IMR-90 (cell line): ENCODE results near the gene NPTX1. TPM values are rescaled to one million over a fixed set of nuclear protein-coding genes. Genes with fewer than 3 reads are reported as not detected.

Experiments used
- ATAC-seq: fragments of 200-7000 bp; cut with Tn5 transposase; 2 replicates; pipeline ENCODE4 v1.9.1; 2020; ENCODE audit warnings: low read depth, mild to moderate bottlenecking, moderate library complexity
- BruUV-seq: library from RNA; stranded (reverse); fragments of 400-500 nt; replicated peaks from 2 replicates; lab custom pipeline; 2021; lab: Mats Ljungman, UMichigan
- CTCF ChIA-PET: fragments of 300-600 bp; formaldehyde crosslinking; extraction: SDS; loops from one replicate; lab custom pipeline; 2021; ENCODE audit warnings: antibody characterized with exemption; lab: Yijun Ruan, JAX
- POLR2A ChIA-PET: fragments of 300-600 bp; sonication (Branson Sonifier 250); formaldehyde crosslinking; loops from one replicate; lab custom pipeline; 2022; ENCODE audit warnings: antibody characterized with exemption; ENCODE audit not compliant: unreplicated experiment; lab: Charles Lee
- DNase-seq: peaks from one replicate; pipeline ENCODE4 v3.0.0; 2013
- H2AFZ ChIP-seq: replicated peaks from 2 replicates; pipeline ENCODE3; 2013; ENCODE audit warnings: low read length, mild to moderate bottlenecking; ENCODE audit not compliant: poor library complexity
- H2AK5ac ChIP-seq: 2 replicates; pipeline ENCODE4 v1.6.1; 2013; ENCODE audit warnings: low read depth, low read length, inconsistent platforms
- H2AK9ac ChIP-seq: replicated peaks from 2 replicates; pipeline ENCODE3; 2013; ENCODE audit warnings: mild to moderate bottlenecking, low read depth, low read length, moderate library complexity; ENCODE audit not compliant: poor library complexity
- H2BK120ac ChIP-seq: 2 replicates; pipeline ENCODE4 v1.6.1; 2013; ENCODE audit warnings: low read depth, low read length, inconsistent platforms
- H2BK15ac ChIP-seq: 3 replicates; pipeline ENCODE4 v1.6.1; 2013; ENCODE audit warnings: low read depth, low read length, inconsistent platforms
- H2BK20ac ChIP-seq: 2 replicates; pipeline ENCODE4 v1.6.1; 2013; ENCODE audit warnings: low read depth, mild to moderate bottlenecking, inconsistent platforms, low read length, moderate library complexity
- H2BK5ac ChIP-seq: 2 replicates; pipeline ENCODE4 v1.6.1; 2013; ENCODE audit warnings: mild to moderate bottlenecking, low read depth, low read length, inconsistent platforms; ENCODE audit not compliant: poor library complexity, severe bottlenecking
- H3K14ac ChIP-seq: replicated peaks from 2 replicates; pipeline ENCODE4 v1.6.1; 2013; ENCODE audit warnings: low read depth, low read length, inconsistent platforms
- H3K18ac ChIP-seq: 2 replicates; pipeline ENCODE4 v1.6.1; 2013; ENCODE audit warnings: low read depth, low read length, control low read depth
- H3K23ac ChIP-seq: 2 replicates; pipeline ENCODE4 v1.6.1; 2013; ENCODE audit warnings: low read depth, low read length, inconsistent platforms
- H3K27ac ChIP-seq: 2 replicates; pipeline ENCODE4 v1.5.1; 2013; ENCODE audit warnings: mild to moderate bottlenecking, control low read depth, low read length; ENCODE audit not compliant: insufficient read depth
- H3K27me3 ChIP-seq: 2 replicates; pipeline ENCODE4 v1.6.1; 2013; ENCODE audit warnings: low read length; ENCODE audit not compliant: control insufficient read depth, insufficient read depth
- H3K36me3 ChIP-seq: 2 replicates; pipeline ENCODE4 v1.6.1; 2013; ENCODE audit warnings: low read length, mixed read lengths; ENCODE audit not compliant: control insufficient read depth, insufficient read depth
- H3K4ac ChIP-seq: 2 replicates; pipeline ENCODE4 v1.6.1; 2013; ENCODE audit warnings: low read depth, low read length, inconsistent platforms
- H3K4me1 ChIP-seq: 2 replicates; pipeline ENCODE4 v1.6.1; 2013; ENCODE audit warnings: low read length, mixed read lengths; ENCODE audit not compliant: control insufficient read depth, insufficient read depth
- H3K4me2 ChIP-seq: 2 replicates; pipeline ENCODE4 v1.6.1; 2013; ENCODE audit warnings: low read depth, mild to moderate bottlenecking, control low read depth, low read length, moderate library complexity
- H3K4me3 ChIP-seq: 2 replicates; pipeline ENCODE4 v1.5.1; 2013; ENCODE audit warnings: low read depth, mild to moderate bottlenecking, control low read depth, low read length, moderate library complexity; ENCODE audit not compliant: insufficient read depth
- H3K56ac ChIP-seq: 2 replicates; pipeline ENCODE4 v1.6.1; 2013; ENCODE audit warnings: low read length, inconsistent platforms; ENCODE audit not compliant: insufficient read depth; ENCODE audit errors: extremely low read depth
- H3K79me1 ChIP-seq, 2 experiments: 2 replicates each; pipeline ENCODE4 v1.6.1; 2013; ENCODE audit warnings: low read length in 2 of 2, inconsistent platforms in 1 of 2, low read depth in 1 of 2
- H3K9ac ChIP-seq: 2 replicates; pipeline ENCODE4 v1.6.1; 2013; ENCODE audit warnings: low read depth, low read length, control low read depth
- H3K9me1 ChIP-seq: 2 replicates; pipeline ENCODE4 v1.6.1; 2013; ENCODE audit warnings: low read length, inconsistent platforms; ENCODE audit not compliant: insufficient read depth
- H3K9me3 ChIP-seq: 2 replicates; pipeline ENCODE4 v1.6.1; 2013; ENCODE audit warnings: low read length; ENCODE audit not compliant: control insufficient read depth, insufficient read depth
- H4K20me1 ChIP-seq: 2 replicates; pipeline ENCODE4 v1.6.1; 2013; ENCODE audit warnings: low read length, inconsistent platforms; ENCODE audit not compliant: insufficient read depth
- H4K5ac ChIP-seq: 2 replicates; pipeline ENCODE4 v1.6.1; 2013; ENCODE audit warnings: mild to moderate bottlenecking, low read depth, low read length, control low read depth
- H4K8ac ChIP-seq, 2 experiments: 2 replicates each; pipeline ENCODE4 v1.6.1; 2013; ENCODE audit warnings: low read depth in 2 of 2, low read length in 2 of 2, control low read depth in 1 of 2, inconsistent platforms in 1 of 2
- H4K91ac ChIP-seq: 2 replicates; pipeline ENCODE4 v1.6.1; 2013; ENCODE audit warnings: low read depth, low read length, inconsistent platforms; ENCODE audit not compliant: insufficient read depth
- BHLHE40 ChIP-seq: fragments of 150-350 bp; IDR thresholded peaks from 2 replicates; pipeline ENCODE4 v1.6.1; 2016; ENCODE audit warnings: mild to moderate bottlenecking, low read depth, low read length
- CEBPB ChIP-seq: IDR thresholded peaks from 2 replicates; pipeline ENCODE4 v1.6.1; 2012; ENCODE audit warnings: low read depth, low read length, improper control_type of control experiment
- CHD1 ChIP-seq: IDR thresholded peaks from 2 replicates; pipeline ENCODE4 v1.6.1; 2012; ENCODE audit warnings: low read depth, low read length, improper control_type of control experiment
- CTCF ChIP-seq: conservative IDR thresholded peaks from 2 replicates; pipeline ENCODE4 v1.5.1; 2012; ENCODE audit warnings: mild to moderate bottlenecking, low read depth, low read length, improper control_type of control experiment
- ELK1 ChIP-seq: fragments of 150-350 bp; IDR thresholded peaks from 2 replicates; pipeline ENCODE4 v1.6.1; 2016; ENCODE audit warnings: low read depth, mild to moderate bottlenecking, low read length, moderate library complexity, borderline replicate concordance
- FOS ChIP-seq: fragments of 150-350 bp; IDR thresholded peaks from 2 replicates; pipeline ENCODE4 v1.6.1; 2016; ENCODE audit warnings: low read depth, low read length
- MAFK ChIP-seq: IDR thresholded peaks from 2 replicates; pipeline ENCODE4 v1.6.1; 2012; ENCODE audit warnings: low read depth, low read length, improper control_type of control experiment
- MXI1 ChIP-seq: IDR thresholded peaks from 2 replicates; pipeline ENCODE4 v1.6.1; 2012; ENCODE audit warnings: low read depth, mild to moderate bottlenecking, low read length, moderate library complexity, borderline replicate concordance
- NFE2L2 ChIP-seq: fragments of 150-350 bp; IDR thresholded peaks from 2 replicates; pipeline ENCODE4 v1.6.1; 2016; ENCODE audit warnings: low read depth, mild to moderate bottlenecking, low read length
- POLR2A ChIP-seq: IDR thresholded peaks from 2 replicates; pipeline ENCODE4 v1.6.1; 2012; ENCODE audit warnings: mild to moderate bottlenecking, low read depth, low read length
- RAD21 ChIP-seq: IDR thresholded peaks from 2 replicates; pipeline ENCODE4 v1.6.1; 2012; ENCODE audit warnings: low read length, improper control_type of control experiment
- RCOR1 ChIP-seq: IDR thresholded peaks from 2 replicates; pipeline ENCODE4 v1.6.1; 2012; ENCODE audit warnings: mild to moderate bottlenecking, low read length, improper control_type of control experiment; ENCODE audit not compliant: insufficient replicate concordance
- RFX5 ChIP-seq: IDR thresholded peaks from 2 replicates; pipeline ENCODE4 v1.8.0; 2012; ENCODE audit warnings: low read depth, mild to moderate bottlenecking, low read length, moderate library complexity
- SMC3 ChIP-seq: fragments of 150-350 bp; IDR thresholded peaks from 2 replicates; pipeline ENCODE4 v1.6.1; 2016; ENCODE audit warnings: low read depth, mild to moderate bottlenecking, antibody characterized with exemption, low read length, moderate library complexity
- USF2 ChIP-seq: fragments of 150-350 bp; IDR thresholded peaks from 2 replicates; pipeline ENCODE4 v1.6.1; 2017; ENCODE audit warnings: mild to moderate bottlenecking, antibody characterized with exemption, low read length, low read depth
- WGBS, 2 experiments: methylation state at CpG; one replicate each; pipeline versions ENCODE4 v1.1.5 to v1.1.7; 2013; ENCODE audit warnings: missing lambda C conversion rate in 2 of 2; ENCODE audit not compliant: insufficient read length in 1 of 2; ENCODE audit errors: extremely low coverage in 2 of 2; 5-methylcytosine and 5-hydroxymethylcytosine counted together
- dilution Hi-C: fragments of 300-500 bp; cut with HindIII; formaldehyde crosslinking; loops from one replicate; pipeline ENCODE4 v1.14.3; 2018; ENCODE audit warnings: low sequenced_read_pairs; ENCODE audit not compliant: unreplicated experiment
- in situ Hi-C: fragments of 300-500 bp; cut with MboI; formaldehyde crosslinking; loops from 3 replicates; pipeline ENCODE4 v1.14.3; 2019; ENCODE audit warnings: low sequenced_read_pairs, inconsistent platforms, mixed read lengths
- intact Hi-C: fragments of 100-400 bp; cut with micrococcal nuclease; formaldehyde crosslinking; loops from 2 replicates; pipeline ENCODE4 v1.10.0; 2022
- polyA plus RNA-seq, 3 experiments: library from polyadenylated mRNA; depleted of rRNA; stranded (reverse); fragments of >200 nt; gene quantifications; 2 replicates each; pipeline ENCODE4 v1.2.3, GENCODE V29; 2012; ENCODE audit warnings: low replicate concordance in 1 of 3
- total RNA-seq: library from RNA; depleted of rRNA; stranded (reverse); fragments of >200 nt; gene quantifications from 2 replicates; pipeline ENCODE4 v1.2.3, GENCODE V29; 2012

Gene NPTX1
- total and polyA plus RNA-seq, 2 of the 4 experiments (the other 2 are of a cell fraction): 20.8 to 39.5 TPM

- Histone ChIP-seq H4K20me1 (peaks cover 32% of the 10 kb centered on the region), H3K56ac (no peak overlapping the region), H3K27me3 (peaks cover 55% of the 10 kb centered on the region), H3K27ac (no peak overlapping the region), H3K9ac (no peak overlapping the region), H3K79me1 (peaks cover 0 to 15% of the 10 kb centered on the region in 2 experiments; a peak in 1 of 4 replicates), H2BK120ac (no peak overlapping the region), H2BK5ac (no peak overlapping the region), H2BK15ac (no peak overlapping the region), H2BK20ac (no peak overlapping the region), H3K23ac (no peak overlapping the region), H2AK5ac (no peak overlapping the region), H4K8ac (no peak overlapping the region), H2AFZ (peak overlapping the region; percentile 82), H3K9me3 (no peaks in the 10 kb centered on the region), H3K4ac (no peak overlapping the region), H3K36me3 (no peaks in the 10 kb centered on the region), H4K5ac (no peak overlapping the region), H2AK9ac (peak overlapping the region; percentile 73), H3K14ac (no peak overlapping the region), H3K4me3 (peak overlapping the region; percentile 16), H3K9me1 (peaks cover 2% of the 10 kb centered on the region; the same call in 1 of the 2 replicates), H3K4me2 (peak overlapping the region; percentile 50), H3K18ac (no peak overlapping the region), H4K91ac (no peak overlapping the region), H3K4me1 (peaks cover 4% of the 10 kb centered on the region; the same call in 1 of the 2 replicates)
- dilution Hi-C loops (no loop called here), in situ Hi-C loops (no loop called here), intact Hi-C loops (loop anchor here (5.0 to 10.0 kb wide), 2 partner anchors 378 to 415 kb away; no protein-coding TSS in a partner anchor)
- POLR2A ChIA-PET: interaction anchor here (0.6 kb wide), 1 partner anchor 314 kb away, joined by 9 read pairs; no protein-coding TSS in a partner anchor
- TF ChIP-seq CHD1: no peak
- TF ChIP-seq POLR2A: no peak
- TF ChIP-seq RAD21: no peak
- no peak for TF ChIP-seq MXI1
- TF ChIP-seq NFE2L2: no peak
- no peak for TF ChIP-seq SMC3
- no peak for TF ChIP-seq CEBPB
- no peak for TF ChIP-seq USF2
- no peak for TF ChIP-seq RCOR1
- TF ChIP-seq MAFK: no peak
- TF ChIP-seq FOS: no peak
- no peak for TF ChIP-seq RFX5
- no peak for TF ChIP-seq ELK1
- no peak for TF ChIP-seq BHLHE40
- TF ChIP-seq CTCF: no peak
- WGBS, 2 experiments: 0% methylated on average over 22 of the region's 84 CpGs; no CpG with 5 or more reads in 1 of the 2 experiments
- ATAC-seq (no peak), DNase-seq (no peak)
- BruUV-seq: no TSS peak
- CTCF ChIA-PET: interaction anchor here (0.6 kb wide), 1 partner anchor 128 kb away, joined by 3 read pairs; no protein-coding TSS in a partner anchor
Observed at GRCh38 chr17:80476877-80477646, 655 bp upstream of the NPTX1 start.
